Measurements from ENCODE around the gene DGKQ. TPM values are rescaled to one million over a fixed set of nuclear protein-coding genes. Genes with fewer than 3 reads are reported as not detected.

Gene DGKQ
- total RNA-seq, 1 donor from 2014 or later = 18.8 TPM

GRCh38 chr4:993111-994029 lies 20.0 kb upstream of the DGKQ start, which contains the start of gene SLC26A1:
Gene SLC26A1 (minus strand): TSS chr4:993404. CDS start chr4:991703, 1,701 bp downstream.
- DNase-seq = no peak
- no peak for TF ChIP-seq CTCF (IDR thresholded peaks at IDR 0.05)
- Histone ChIP-seq H3K4me3 (peak within 1 kb of the TSS; percentile 24), H3K36me3 (no peaks in the 10 kb centered on the region), H3K27me3 (ENCODE audit: low read depth) (peaks cover 18% of the 10 kb centered on the region), H3K4me1 (peaks cover 29% of the 10 kb centered on the region), H3K9me3 (no peaks in the 10 kb centered on the region), H3K27ac (peak within 1 kb of the TSS; percentile 72)
- no peak for ATAC-seq
- intact Hi-C loops (cut with DNase I) = no loop called here

- intact Hi-C loops (cut with DNase I) = no loop called here
- Histone ChIP-seq H3K4me3 (peak overlapping the region; percentile 24), H3K27ac (peak overlapping the region; percentile 72)
Measured at GRCh38 chr4:992297-993110, 19.1 kb upstream of the DGKQ start.

GRCh38 chr4:991451-992296 lies 18.3 kb upstream of the DGKQ start:
- H3K4me1 ChIP-seq = peaks cover 27% of the 10 kb centered on the region
- peak overlapping the region; percentile 72 for H3K27ac ChIP-seq
- H3K36me3 ChIP-seq = no peaks in the 10 kb centered on the region
- DNase-seq = no peak
- intact Hi-C loops (cut with DNase I) = no loop called here
- peaks cover 2% of the 10 kb centered on the region for H3K27me3 ChIP-seq (ENCODE audit: low read depth)
- ATAC-seq = no peak
- TF ChIP-seq CTCF (IDR thresholded peaks at IDR 0.05) = no peak
- no peaks in the 10 kb centered on the region for H3K9me3 ChIP-seq
- no peak overlapping the region for H3K4me3 ChIP-seq

More at GRCh38 chr4:992297-993110, 19.1 kb upstream of the DGKQ start:
- TF ChIP-seq CTCF (IDR thresholded peaks at IDR 0.05) = no peak
- H3K27me3 ChIP-seq (ENCODE audit: low read depth) = peaks cover 10% of the 10 kb centered on the region
- peak; percentile 85 for DNase-seq
- peaks cover 29% of the 10 kb centered on the region for H3K4me1 ChIP-seq
- no peaks in the 10 kb centered on the region for H3K9me3 ChIP-seq
- no peaks in the 10 kb centered on the region for H3K36me3 ChIP-seq
- ATAC-seq = peak; percentile 85 to 92

- no peak overlapping the region for H3K27ac ChIP-seq
- H3K27me3 ChIP-seq (ENCODE audit: low read depth) = no peaks in the 10 kb centered on the region
- peaks cover 34% of the 10 kb centered on the region for H3K4me1 ChIP-seq
- ATAC-seq = no peak
- H3K4me3 ChIP-seq = no peak overlapping the region
- DNase-seq = no peak
- no peaks in the 10 kb centered on the region for H3K36me3 ChIP-seq
- TF ChIP-seq CTCF (IDR thresholded peaks at IDR 0.05) = no peak
- H3K9me3 ChIP-seq = no peaks in the 10 kb centered on the region
- intact Hi-C loops (cut with DNase I) = no loop called here
Measured at GRCh38 chr4:990746-991367, 17.5 kb upstream of the DGKQ start.
